ENCODE results near the gene STX8.

The STX8 gene

GRCh38 chr17:9223531-9223930 is 352.1 kb downstream of the STX8 start:
- no peak overlapping the region for H3K4me3 ChIP-seq (ENCODE audit: low read depth, low read length)
- peaks cover 8 to 28% of the 10 kb centered on the region in 2 experiments; a peak in 2 of 3 replicates for H3K36me3 ChIP-seq (ENCODE audit: control insufficient read depth in 2 of 2, insufficient read depth in 1 of 2, low read length in 2 of 2)
- no peaks in the 10 kb centered on the region for H3K9me3 ChIP-seq (ENCODE audit: control insufficient read depth, insufficient read depth, low read depth, low read length)
- ChIA-PET POLR2A (no interaction called here), CTCF (no interaction called here)
- H3K4me1 ChIP-seq (ENCODE audit: control insufficient read depth, insufficient read depth, low read length): no peaks in the 10 kb centered on the region
- H3K27ac ChIP-seq (ENCODE audit: extremely low read depth, low read depth, low read length): no peak overlapping the region
- TF ChIP-seq OVOL3 (tag by site-specific recombination; IDR thresholded peaks at IDR 0.05) (no peak), ZBTB21 (tag by site-specific recombination; IDR thresholded peaks at IDR 0.05) (no peak), ZBTB17 (tag by site-specific recombination; IDR thresholded peaks at IDR 0.05) (no peak), ZNF785 (tag by site-specific recombination; IDR thresholded peaks at IDR 0.05) (no peak), ZNF530 (tag by site-specific recombination; IDR thresholded peaks at IDR 0.05; ENCODE audit: low read depth) (no peak), ZNF366 (tag by site-specific recombination; conservative IDR thresholded peaks at IDR 0.05) (no peak), ZNF274 (IDR thresholded peaks at IDR 0.05; ENCODE audit: low read length) (no peak), ZNF274 (tag by site-specific recombination; IDR thresholded peaks at IDR 0.05; ENCODE audit: borderline replicate concordance) (no peak), ZNF423 (tag by site-specific recombination; IDR thresholded peaks at IDR 0.05) (no peak), ZNF280C (tag by site-specific recombination; IDR thresholded peaks at IDR 0.05) (no peak), ZNF843 (tag by site-specific recombination; IDR thresholded peaks at IDR 0.05) (no peak), ZBTB6 (tag by site-specific recombination; IDR thresholded peaks at IDR 0.05) (no peak), ELK4 (IDR thresholded peaks at IDR 0.05; ENCODE audit: borderline replicate concordance, low read depth, low read length) (no peak), ZNF704 (tag by site-specific recombination; IDR thresholded peaks at IDR 0.05) (no peak), ZNF664 (tag by site-specific recombination; IDR thresholded peaks at IDR 0.05) (no peak)

GRCh38 chr17:9221922-9222180 is 353.8 kb downstream of the STX8 start:
- CTCF ChIA-PET: no interaction called here
- POLR2A ChIA-PET: no interaction called here
- H3K4me3 ChIP-seq (ENCODE audit: low read depth, low read length): no peak overlapping the region

More at GRCh38 chr17:9221922-9222180, 353.8 kb downstream of the STX8 start:
- no peaks in the 10 kb centered on the region for H3K4me1 ChIP-seq (ENCODE audit: control insufficient read depth, insufficient read depth, low read length)
- TF ChIP-seq BCL11B (tag by site-specific recombination; IDR thresholded peaks at IDR 0.05; ENCODE audit: low read depth) (no peak), ZNF221 (tag by site-specific recombination; IDR thresholded peaks at IDR 0.05; ENCODE audit: borderline replicate concordance) (no peak), ZNF248 (tag by site-specific recombination; IDR thresholded peaks at IDR 0.05) (no peak), ZNF600 (tag by site-specific recombination; IDR thresholded peaks at IDR 0.05) (no peak), ZNF133 (tag by site-specific recombination; IDR thresholded peaks at IDR 0.05) (no peak), ZNF692 (tag by site-specific recombination; IDR thresholded peaks at IDR 0.05) (no peak)
- H3K36me3 ChIP-seq (ENCODE audit: control insufficient read depth in 2 of 2, insufficient read depth in 1 of 2, low read length in 2 of 2): peaks cover 0 to 17% of the 10 kb centered on the region in 2 experiments; a peak in 2 of 3 replicates
- no peak overlapping the region for H3K27ac ChIP-seq (ENCODE audit: extremely low read depth, low read depth, low read length)
- H3K9me3 ChIP-seq (ENCODE audit: control insufficient read depth, insufficient read depth, low read depth, low read length): no peaks in the 10 kb centered on the region

Measured in HEK293 (cell line).